ENCODE data around the gene ACMSD.
"Not testable (repeated sequence)": the region's sequence is repeated elsewhere in the genome, so short reads cannot be mapped to it uniquely, and the experiment has no call there.

The ACMSD gene

DNA sequence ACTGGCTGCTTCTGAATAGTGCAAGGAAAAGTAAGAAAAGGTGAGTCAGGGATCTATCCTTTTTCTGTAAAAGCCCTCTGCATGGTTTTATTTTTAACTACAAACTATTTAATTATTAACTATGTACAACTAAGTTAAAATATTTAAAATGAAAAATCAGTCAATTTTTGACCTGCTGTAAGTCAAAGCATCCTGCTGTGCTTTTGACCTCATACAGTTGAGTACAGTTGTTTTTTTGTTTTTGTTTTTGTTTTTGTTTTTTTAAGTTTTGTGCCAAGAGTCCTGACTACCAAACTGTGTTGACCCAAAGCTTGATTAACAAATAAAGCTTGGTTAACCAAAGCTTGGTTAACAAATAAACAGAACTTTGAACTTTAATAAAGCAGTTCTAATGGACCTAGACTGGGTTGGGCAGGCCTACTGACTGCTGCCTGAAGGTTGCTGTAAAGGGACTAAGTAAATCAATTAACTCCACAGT is at the start of gene ACMSD:
ACMSD (plus strand) TSS at position 474 of the 478 bp plus-strand sequence. CDS start 67 bp downstream, outside the sequence.
- DNase-seq = no peak

- DNase-seq = no peak
Observed at GRCh38 chr2:134790487-134790886, 47.9 kb upstream of the ACMSD start.

- DNase-seq = no peak
Observed at GRCh38 chr2:134791616-134792015, 46.8 kb upstream of the ACMSD start.

GRCh38 chr2:134792186-134792585 is 46.2 kb upstream of the ACMSD start:
- DNase-seq = no peak

DNA sequence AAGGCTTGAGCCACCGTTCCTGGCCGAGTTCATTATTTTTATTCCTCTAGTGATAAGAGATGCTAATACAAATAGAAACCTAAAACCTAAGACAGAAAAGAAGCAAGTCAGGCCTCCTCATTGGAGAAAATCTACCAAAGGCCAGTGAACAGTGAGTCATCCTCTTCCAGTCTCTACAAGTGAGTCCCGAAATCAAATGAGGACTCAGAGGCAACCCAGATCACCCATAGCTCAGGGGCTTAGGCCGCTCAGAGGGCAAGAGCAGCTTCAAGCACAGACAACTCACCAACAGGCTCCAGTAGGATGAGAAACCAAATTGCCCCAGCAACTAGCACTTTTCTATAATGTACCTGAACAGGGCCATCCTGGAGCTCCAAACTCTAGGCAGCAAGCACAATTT is 42.7 kb upstream of the ACMSD start:
- no peak for DNase-seq

- no peak for DNase-seq
Observed at GRCh38 chr2:134796373-134796772, 42.0 kb upstream of the ACMSD start.

GRCh38 chr2:134799936-134800335 is 38.5 kb upstream of the ACMSD start:
- no peak for DNase-seq

DNA sequence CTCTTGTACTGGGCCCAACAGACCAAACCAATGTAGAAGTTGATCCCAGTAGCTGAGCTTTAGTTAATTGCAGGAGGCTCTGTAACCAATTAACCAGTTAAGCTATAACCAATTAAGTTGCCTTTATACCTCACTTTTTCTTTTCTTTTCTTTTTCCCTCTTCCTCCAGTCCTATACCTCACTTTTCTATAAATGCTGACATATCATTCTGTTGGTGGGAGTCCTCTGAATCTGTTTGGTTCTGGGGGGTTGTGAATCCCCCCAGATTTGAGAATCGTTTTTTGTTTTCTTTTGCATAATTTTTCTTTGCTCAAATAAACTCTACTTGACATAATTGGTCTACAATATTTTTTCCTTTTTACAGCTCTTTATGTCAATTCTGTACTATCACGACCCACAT is 38.1 kb upstream of the ACMSD start:
- DNase-seq = no peak

DNA sequence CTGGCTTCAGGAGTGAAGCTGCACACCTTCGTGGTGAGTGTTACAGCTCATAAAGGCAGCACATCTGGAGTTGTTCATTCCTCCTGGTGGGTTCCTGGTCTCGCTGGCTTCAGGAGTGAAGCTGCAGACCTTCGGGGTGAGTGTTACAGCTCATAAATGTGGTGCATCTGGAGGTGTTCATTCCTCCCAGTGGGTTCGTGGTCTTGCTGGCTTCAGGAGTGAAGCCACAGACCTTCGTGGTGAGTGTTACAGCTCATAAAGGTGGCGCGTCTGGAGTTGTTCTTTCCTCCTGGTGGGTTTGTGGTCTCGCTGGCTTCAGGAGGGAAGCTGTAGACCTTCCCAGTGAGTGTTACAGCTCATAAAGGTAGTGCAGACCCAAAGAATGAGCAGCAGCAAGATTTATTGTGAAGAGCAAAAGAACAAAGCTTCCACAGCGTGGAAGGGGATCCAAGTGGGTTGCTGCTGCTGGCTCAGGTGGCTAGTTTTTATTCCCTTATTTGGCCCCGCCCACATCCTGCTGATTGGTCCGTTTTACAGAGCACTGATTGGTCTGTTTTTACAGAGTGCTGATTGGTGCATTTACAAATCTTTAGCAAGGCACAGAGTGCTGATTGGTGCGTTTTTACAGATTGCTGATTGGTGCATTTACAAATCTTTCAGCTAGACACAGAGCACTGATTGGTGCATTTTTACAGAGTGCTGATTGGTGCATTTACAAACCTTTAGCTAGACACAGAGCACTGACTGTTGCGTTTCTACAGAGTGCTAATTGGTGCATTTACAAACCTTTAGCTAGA is 34.6 kb upstream of the ACMSD start:
- peak; percentile 31 for DNase-seq

- DNase-seq = no peak
Observed at GRCh38 chr2:134815741-134816140, 22.7 kb upstream of the ACMSD start.

GRCh38 chr2:134818321-134818720 is 20.1 kb upstream of the ACMSD start:
- no peak for DNase-seq

GRCh38 chr2:134819334-134819733 is 19.1 kb upstream of the ACMSD start:
- DNase-seq = no peak

GRCh38 chr2:134823431-134823830 is 15.0 kb upstream of the ACMSD start:
- DNase-seq = no peak

- no peak for DNase-seq
Observed at GRCh38 chr2:134823832-134824231, 14.6 kb upstream of the ACMSD start.

DNA sequence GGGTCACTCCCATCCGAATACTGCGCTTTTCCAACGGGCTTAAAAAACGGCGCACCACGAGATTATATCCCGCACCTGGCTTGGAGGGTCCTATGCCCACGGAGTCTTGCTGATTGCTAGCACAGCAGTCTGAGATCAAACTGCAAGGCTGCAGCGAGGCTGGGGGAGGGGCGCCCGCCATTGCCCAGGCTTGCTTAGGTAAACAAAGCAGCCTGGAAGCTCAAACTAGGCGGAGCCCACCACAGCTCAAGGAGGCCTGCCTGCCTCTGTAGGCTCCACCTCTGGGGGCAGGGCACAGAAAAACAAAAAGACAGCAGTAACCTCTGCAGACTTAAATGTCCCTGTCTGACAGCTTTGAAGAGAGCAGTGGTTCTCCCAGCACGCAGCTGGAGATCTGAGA is 12.7 kb upstream of the ACMSD start:
- DNase-seq = not testable (repeated sequence)

DNA sequence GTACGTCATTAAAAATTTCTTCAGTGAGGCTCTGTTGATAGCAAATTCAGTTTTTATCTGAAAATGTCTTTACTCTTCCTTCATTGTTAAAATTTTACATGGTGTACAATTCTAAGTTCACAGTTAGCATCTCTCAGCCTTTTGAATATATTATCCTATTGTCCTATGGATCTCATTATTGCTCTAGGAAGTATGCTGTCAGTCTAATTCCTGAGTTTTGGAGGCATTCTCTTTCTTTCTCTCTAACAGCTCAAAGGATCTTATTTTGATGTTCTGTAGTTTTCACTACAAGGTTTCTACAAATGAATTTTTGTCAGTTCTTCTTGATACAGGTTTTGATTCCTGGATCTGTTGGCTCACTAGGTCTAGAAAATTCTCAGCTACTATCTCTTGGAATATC is 2.9 kb upstream of the ACMSD start:
- no peak for DNase-seq

- DNase-seq = no peak
Observed at GRCh38 chr2:134836986-134837385, 1.4 kb upstream of the ACMSD start.

- DNase-seq = no peak
Observed at GRCh38 chr2:134839649-134840048, 1.2 kb downstream of the ACMSD start.

GRCh38 chr2:134842930-134843490 is 4.6 kb downstream of the ACMSD start:
- no peak for DNase-seq

DNA sequence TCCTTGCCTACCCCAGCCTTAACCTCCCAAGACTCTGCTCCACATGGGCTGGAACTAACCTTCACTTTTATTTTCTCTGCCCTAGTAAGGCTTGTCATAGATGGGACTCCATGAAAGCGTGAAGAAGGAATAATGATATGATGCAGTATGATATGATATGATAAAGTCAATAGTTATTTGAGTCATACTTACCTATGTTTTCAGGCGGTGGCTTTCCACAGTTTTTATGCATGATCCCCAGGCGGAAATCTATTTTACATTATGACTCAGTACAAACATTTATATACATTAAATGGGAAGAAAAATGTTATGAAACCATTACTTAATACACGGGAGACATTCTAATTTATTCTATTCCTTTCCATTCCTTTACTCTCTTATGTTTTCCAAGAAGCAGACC is 5.6 kb downstream of the ACMSD start:
- DNase-seq = no peak

- no peak for DNase-seq
Observed at GRCh38 chr2:134845028-134845427, 6.6 kb downstream of the ACMSD start.

- no peak for DNase-seq
Observed at GRCh38 chr2:134845719-134846118, 7.3 kb downstream of the ACMSD start.

- no peak for DNase-seq
Observed at GRCh38 chr2:134846213-134846612, 7.8 kb downstream of the ACMSD start.

DNA sequence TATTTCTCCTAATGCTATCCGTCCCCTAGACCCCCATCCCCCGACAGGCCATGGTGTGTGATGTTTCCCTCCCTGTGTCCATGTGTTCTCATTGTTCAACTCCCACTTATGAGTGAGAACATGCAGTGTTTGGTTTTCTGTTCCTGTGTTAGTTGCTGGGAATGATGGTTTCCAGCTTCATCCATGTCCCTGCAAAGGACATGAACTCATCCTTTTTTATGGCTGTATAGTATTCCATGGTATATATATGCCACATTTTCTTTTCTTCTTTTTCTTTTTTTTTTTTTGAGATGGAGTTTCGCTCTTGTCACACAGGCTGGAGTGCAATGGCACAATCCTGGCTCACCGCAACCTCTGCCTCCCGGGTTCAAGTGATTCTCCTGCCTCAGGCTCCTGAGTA is 9.2 kb downstream of the ACMSD start:
- not testable (repeated sequence) for DNase-seq

DNA sequence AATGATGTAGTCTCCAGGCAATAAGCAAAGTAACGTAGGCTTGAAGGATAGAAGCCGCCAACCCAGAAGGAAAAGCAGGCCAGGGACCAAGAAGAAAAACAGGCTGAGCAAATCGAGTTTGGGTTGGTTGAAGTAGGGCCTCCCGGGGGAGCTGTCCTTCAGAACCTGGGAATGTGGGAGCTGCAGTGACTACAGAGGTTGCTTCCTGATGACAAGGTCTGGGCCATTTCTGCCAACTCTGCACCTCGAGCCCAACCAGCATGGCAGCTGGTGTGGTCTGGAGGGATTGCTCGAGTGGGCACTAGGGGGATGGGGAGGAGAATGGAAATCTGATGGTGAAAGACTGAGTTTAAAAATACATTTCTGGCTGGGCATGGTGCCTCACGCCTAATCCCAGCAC is 14.1 kb downstream of the ACMSD start:
- DNase-seq = no peak
